ENCODE measurements around the gene TRIM38. TPM values are rescaled to one million over a fixed set of nuclear protein-coding genes. Genes with fewer than 3 reads are reported as not detected.
"Not testable (repeated sequence)": the region's sequence is repeated elsewhere in the genome, so short reads cannot be mapped to it uniquely, and the experiment has no call there.

The TRIM38 gene
- total RNA-seq, 4 donors from 2014 or later = 9.4 to 14.4 (median 9.9) TPM

- TF ChIP-seq POLR2A (IDR thresholded peaks at IDR 0.05) (no peak), POLR2AphosphoS5 (IDR thresholded peaks at IDR 0.05) (no peak), EP300 (IDR thresholded peaks at IDR 0.05; ENCODE audit: low read depth) (no peak)
- TF ChIP-seq, protein P1, sequence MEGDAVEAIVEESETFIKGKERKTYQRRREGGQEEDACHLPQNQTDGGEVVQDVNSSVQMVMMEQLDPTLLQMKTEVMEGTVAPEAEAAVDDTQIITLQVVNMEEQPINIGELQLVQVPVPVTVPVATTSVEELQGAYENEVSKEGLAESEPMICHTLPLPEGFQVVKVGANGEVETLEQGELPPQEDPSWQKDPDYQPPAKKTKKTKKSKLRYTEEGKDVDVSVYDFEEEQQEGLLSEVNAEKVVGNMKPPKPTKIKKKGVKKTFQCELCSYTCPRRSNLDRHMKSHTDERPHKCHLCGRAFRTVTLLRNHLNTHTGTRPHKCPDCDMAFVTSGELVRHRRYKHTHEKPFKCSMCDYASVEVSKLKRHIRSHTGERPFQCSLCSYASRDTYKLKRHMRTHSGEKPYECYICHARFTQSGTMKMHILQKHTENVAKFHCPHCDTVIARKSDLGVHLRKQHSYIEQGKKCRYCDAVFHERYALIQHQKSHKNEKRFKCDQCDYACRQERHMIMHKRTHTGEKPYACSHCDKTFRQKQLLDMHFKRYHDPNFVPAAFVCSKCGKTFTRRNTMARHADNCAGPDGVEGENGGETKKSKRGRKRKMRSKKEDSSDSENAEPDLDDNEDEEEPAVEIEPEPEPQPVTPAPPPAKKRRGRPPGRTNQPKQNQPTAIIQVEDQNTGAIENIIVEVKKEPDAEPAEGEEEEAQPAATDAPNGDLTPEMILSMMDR (IDR thresholded peaks at IDR 0.05) = no peak
- 92% methylated on average over 9 of the region's 9 CpGs; no CpG with 5 or more reads in 1 of the 2 donors for WGBS, 2 donors (ENCODE audit: low coverage in 1 of 2)
- in situ Hi-C loops (cut with MboI; ENCODE audit: low pct_ligation_motif_present in 1 of 4, low pct_unique_long_range_greater_than_20kb in 1 of 4, low sequenced_read_pairs in 3 of 4) (no loop called here), intact Hi-C loops (cut with DNase I; ENCODE audit: low total_unique reads) (no loop called here)
- Histone ChIP-seq H3K27me3 (no peaks in the 10 kb centered on the region), H3K9me3 (no peaks in the 10 kb centered on the region), H3K4me1 (peaks cover 0 to 5% (median 0%) of the 10 kb centered on the region in 4 donors), H3K36me3 (peaks cover 0 to 13% (median 2%) of the 10 kb centered on the region in 4 donors), H3K27ac (no peak overlapping the region), H3K4me3 (no peak overlapping the region)
- no peak for DNase-seq
Measured at GRCh38 chr6:26000366-26001144, 38.0 kb downstream of the TRIM38 start.

DNA sequence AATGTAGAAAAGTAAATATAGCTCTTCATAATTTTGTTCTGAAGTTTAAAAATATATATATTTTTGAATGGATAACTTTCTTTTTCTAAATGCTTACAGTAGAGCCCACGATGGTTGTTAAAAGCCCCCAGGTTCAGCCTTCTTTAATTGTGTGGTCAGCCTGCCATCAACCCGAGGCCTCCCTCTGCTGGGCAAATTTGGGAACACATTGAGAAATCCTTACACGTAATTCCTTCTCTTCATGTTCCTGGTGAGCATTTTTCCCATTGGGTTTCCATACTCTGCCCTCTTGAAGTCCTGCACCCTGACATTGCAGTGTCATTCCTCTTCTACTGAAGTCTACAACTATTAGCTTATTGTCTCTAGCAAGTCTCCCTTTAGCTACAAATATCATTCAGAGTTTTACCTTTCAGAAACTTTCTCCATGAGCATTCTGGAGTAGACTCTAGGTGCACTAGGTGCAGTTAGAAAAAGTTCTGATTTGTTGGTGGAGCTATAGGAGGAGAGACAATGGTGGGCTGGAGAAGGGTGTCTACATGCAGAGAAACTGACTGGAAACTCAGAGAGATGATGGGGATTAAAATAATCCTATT lies 40.6 kb downstream of the TRIM38 start:
- peak; percentile 68 for DNase-seq
- in situ Hi-C loops (cut with MboI; ENCODE audit: low pct_ligation_motif_present in 1 of 4, low pct_unique_long_range_greater_than_20kb in 1 of 4, low sequenced_read_pairs in 3 of 4) (no loop called here), intact Hi-C loops (cut with DNase I; ENCODE audit: low total_unique reads) (no loop called here)
- Histone ChIP-seq H3K27me3 (no peaks in the 10 kb centered on the region), H3K9me3 (no peaks in the 10 kb centered on the region), H3K4me3 (no peak overlapping the region), H3K4me1 (peaks cover 0 to 3% (median 0%) of the 10 kb centered on the region in 4 donors), H3K27ac (no peak overlapping the region), H3K36me3 (peaks cover 0 to 7% (median 2%) of the 10 kb centered on the region in 4 donors)
- TF ChIP-seq POLR2A (IDR thresholded peaks at IDR 0.05) (no peak), POLR2AphosphoS5 (IDR thresholded peaks at IDR 0.05) (no peak)
- TF ChIP-seq, protein P1 (IDR thresholded peaks at IDR 0.05) = peak; percentile 70 to 83 (median 77)
- 2 to 8% methylated on average over 3 of the region's 3 CpGs for WGBS, 2 donors (ENCODE audit: low coverage in 1 of 2)

- in situ Hi-C loops (cut with MboI; ENCODE audit: low pct_ligation_motif_present in 1 of 4, low pct_unique_long_range_greater_than_20kb in 1 of 4, low sequenced_read_pairs in 3 of 4) = no loop called here
- Histone ChIP-seq H3K4me1 (peaks cover 0 to 3% (median 0%) of the 10 kb centered on the region in 4 donors), H3K4me3 (no peak overlapping the region), H3K27ac (no peak overlapping the region), H3K36me3 (no peaks in the 10 kb centered on the region), H3K27me3 (no peaks in the 10 kb centered on the region), H3K9me3 (no peaks in the 10 kb centered on the region)
- no peak for DNase-seq
- TF ChIP-seq EP300 (IDR thresholded peaks at IDR 0.05; ENCODE audit: low read depth) = no peak
- TF ChIP-seq, protein P1 (IDR thresholded peaks at IDR 0.05) = no peak
- no peak for TF ChIP-seq POLR2AphosphoS5 (IDR thresholded peaks at IDR 0.05)
- TF ChIP-seq POLR2A (IDR thresholded peaks at IDR 0.05) = no peak
- intact Hi-C loops (cut with DNase I; ENCODE audit: low total_unique reads) = no loop called here
Measured at GRCh38 chr6:26006086-26006939, 43.7 kb downstream of the TRIM38 start.

GRCh38 chr6:26006940-26007305 lies 44.3 kb downstream of the TRIM38 start:
- H3K9me3 ChIP-seq; DNase-seq; H3K27me3 ChIP-seq; intact Hi-C loops (cut with DNase I; ENCODE audit: low total_unique reads); H3K36me3 ChIP-seq; H3K27ac ChIP-seq; H3K4me3 ChIP-seq; in situ Hi-C loops (cut with MboI; ENCODE audit: low pct_ligation_motif_present in 1 of 4, low pct_unique_long_range_greater_than_20kb in 1 of 4, low sequenced_read_pairs in 3 of 4); H3K4me1 ChIP-seq: not testable (repeated sequence)
- WGBS, 2 donors (ENCODE audit: low coverage in 1 of 2) = 30 to 41% methylated on average over 1 of the region's 1 CpG

All from transverse colon (tissue), 4 donors.